Measurements from ENCODE around the gene HSF2BP.
"Not testable (repeated sequence)": the region's sequence is repeated elsewhere in the genome, so short reads cannot be mapped to it uniquely, and the experiment has no call there.

HSF2BP gene

DNA sequence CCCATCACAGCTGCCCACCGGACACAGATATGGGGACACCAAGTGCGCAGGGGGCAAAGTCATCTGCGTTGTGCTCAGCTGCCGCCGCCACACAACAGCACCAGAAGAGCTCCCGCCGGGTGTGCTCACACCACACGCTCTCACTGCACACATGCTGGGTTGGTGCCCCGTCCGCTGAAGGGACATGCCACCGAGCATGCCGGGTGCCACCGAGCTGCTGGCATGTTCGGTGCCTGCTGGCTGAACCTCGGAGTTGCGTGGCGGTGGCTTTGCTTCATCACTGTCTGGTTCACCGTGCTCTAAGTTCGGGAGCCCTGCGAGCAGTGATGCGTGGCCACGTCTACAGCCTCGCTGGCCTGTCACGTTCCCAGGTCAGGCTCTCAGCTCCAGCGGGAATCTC, 174.3 kb downstream of the HSF2BP start:
- H3K4me1 ChIP-seq (ENCODE audit: control insufficient read depth in 2 of 2, insufficient read depth in 2 of 2, low read length in 2 of 2); H3K36me3 ChIP-seq (ENCODE audit: control insufficient read depth in 2 of 2, insufficient read depth in 2 of 2, low read length in 2 of 2); H3K27me3 ChIP-seq (ENCODE audit: control insufficient read depth in 2 of 2, insufficient read depth in 2 of 2, low read length in 2 of 2); H3K9me3 ChIP-seq (ENCODE audit: control insufficient read depth in 2 of 2, low read length in 2 of 2); H3K9ac ChIP-seq (ENCODE audit: low read depth in 1 of 2, low read length in 2 of 2); H3K4me3 ChIP-seq (ENCODE audit: low read length in 2 of 2); H3K27ac ChIP-seq (ENCODE audit: low read depth in 2 of 2, low read length in 2 of 2): not testable (repeated sequence)

DNA sequence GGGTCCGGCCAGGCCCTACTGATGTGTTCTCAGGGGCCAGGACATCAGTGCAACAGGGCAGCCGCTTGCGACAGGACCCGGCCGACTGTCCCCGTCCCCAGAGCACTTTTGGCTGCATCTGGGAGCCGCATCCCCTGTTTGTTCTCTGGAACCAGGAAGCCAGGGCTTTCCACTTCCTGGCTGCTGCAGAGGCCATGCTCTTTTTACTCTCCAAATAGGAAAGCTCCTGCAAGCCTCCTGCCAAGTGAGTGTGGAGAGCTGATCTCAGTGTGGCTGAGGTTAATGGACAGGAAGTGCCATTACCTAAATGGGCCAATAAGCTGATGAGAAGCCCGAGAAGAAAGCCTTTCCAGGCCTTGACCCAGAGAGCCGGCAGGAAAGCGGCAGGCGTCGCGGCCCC, 180.1 kb downstream of the HSF2BP start:
- H3K9me3 ChIP-seq (ENCODE audit: control insufficient read depth in 2 of 2, low read length in 2 of 2); H3K9ac ChIP-seq (ENCODE audit: low read depth in 1 of 2, low read length in 2 of 2); H3K4me1 ChIP-seq (ENCODE audit: control insufficient read depth in 2 of 2, insufficient read depth in 2 of 2, low read length in 2 of 2); H3K27me3 ChIP-seq (ENCODE audit: control insufficient read depth in 2 of 2, insufficient read depth in 2 of 2, low read length in 2 of 2); H3K36me3 ChIP-seq (ENCODE audit: control insufficient read depth in 2 of 2, insufficient read depth in 2 of 2, low read length in 2 of 2); H3K27ac ChIP-seq (ENCODE audit: low read depth in 2 of 2, low read length in 2 of 2); H3K4me3 ChIP-seq (ENCODE audit: low read length in 2 of 2): not testable (repeated sequence)
